UCSD-AML1 (cell line): ENCODE results near the gene KLRB1.
"Not testable (repeated sequence)": the region's sequence is repeated elsewhere in the genome, so short reads cannot be mapped to it uniquely, and the experiment has no call there.

Experiments used
- DNase-seq: peaks from one replicate; lab custom pipeline; 2025; ENCODE audit not compliant: unreplicated experiment; lab: John Stamatoyannopoulos, UW

KLRB1 gene

DNA sequence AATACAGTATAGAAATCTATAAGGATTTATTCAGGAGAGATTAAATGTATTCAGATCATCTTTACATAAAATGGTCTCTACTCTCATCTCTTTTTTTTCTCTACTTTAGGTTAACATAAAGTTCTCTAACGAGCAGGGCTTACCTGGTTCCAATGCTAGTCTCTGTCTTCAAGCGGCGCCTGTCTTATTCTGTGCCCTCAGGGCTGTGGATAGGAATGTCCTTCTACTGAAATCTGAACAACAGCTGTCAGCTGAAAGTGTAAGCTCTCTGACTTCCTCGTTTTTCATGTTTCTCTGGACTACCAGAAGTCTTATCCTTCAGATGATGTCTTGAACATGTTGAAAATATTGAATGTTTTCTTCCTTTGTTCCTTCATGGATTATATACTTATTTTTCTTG, 62.2 kb downstream of the KLRB1 start:
- not testable (repeated sequence) for DNase-seq
